NB4 (cell line): ENCODE results near the gene BIVM.

Experiments used
- CTCF ChIP-seq: IDR thresholded peaks from one replicate; pipeline ENCODE4 v1.5.1; 2012; ENCODE audit warnings: low read depth, low read length
- POLR2A ChIP-seq: IDR thresholded peaks from 2 replicates; pipeline ENCODE4 v1.6.1; 2011; ENCODE audit warnings: mild to moderate bottlenecking; ENCODE audit not compliant: insufficient read length; ENCODE audit errors: extremely low read depth
- TF ChIP-seq, protein P1 (sequence below): IDR thresholded peaks from 2 replicates; pipeline ENCODE4 v1.6.1; 2011; ENCODE audit warnings: low read depth, low read length

DNA sequence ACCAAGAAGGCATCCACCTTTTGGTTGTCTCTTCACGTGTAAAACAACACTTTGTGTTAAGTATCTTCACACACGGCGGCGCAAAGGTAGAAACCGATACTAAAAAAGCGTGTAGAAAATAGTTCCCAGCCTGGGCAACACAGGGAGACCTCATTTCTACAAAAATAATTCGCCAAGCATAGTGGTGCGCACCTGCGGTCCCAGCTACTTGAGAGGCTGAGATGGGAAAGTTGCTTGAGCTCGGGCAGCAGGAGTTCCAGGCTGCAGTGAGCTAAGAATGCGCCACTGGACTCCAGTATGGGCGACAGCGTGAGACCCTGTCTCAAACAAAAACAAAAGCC, 46.3 kb downstream of the BIVM start:
- TF ChIP-seq CTCF (no peak), POLR2A (no peak)
- TF ChIP-seq, protein P1, sequence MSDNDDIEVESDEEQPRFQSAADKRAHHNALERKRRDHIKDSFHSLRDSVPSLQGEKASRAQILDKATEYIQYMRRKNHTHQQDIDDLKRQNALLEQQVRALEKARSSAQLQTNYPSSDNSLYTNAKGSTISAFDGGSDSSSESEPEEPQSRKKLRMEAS: no peak
